HCT116 (cell line): ENCODE data around the gene RASAL2.

Experiments used
- TF ChIP-seq, protein P1 (sequence below): IDR thresholded peaks from 2 replicates; pipeline ENCODE4 v1.6.1; 2012; ENCODE audit warnings: low read depth
- TF ChIP-seq, protein P2 (sequence below), 3 experiments: fragments of 200-600 bp in 1 of 3; sonication (generic) in 1 of 3; IDR thresholded peaks in 2 of 3; conservative IDR thresholded peaks in 1 of 3; 2 replicates each; pipeline ENCODE4 v1.5.1; 2012 to 2017; ENCODE audit warnings: low read depth in 2 of 3, low read length in 2 of 3, antibody characterized with exemption in 1 of 3, borderline replicate concordance in 1 of 3, control low read depth in 1 of 3, mild to moderate bottlenecking in 1 of 3, mixed read lengths in 1 of 3, mixed run types in 1 of 3, moderate library complexity in 1 of 3; ENCODE audit not compliant: insufficient read depth in 1 of 3

GRCh38 chr1:178284058-178284457 is 190.2 kb downstream of the RASAL2 start:
- TF ChIP-seq, protein P1, sequence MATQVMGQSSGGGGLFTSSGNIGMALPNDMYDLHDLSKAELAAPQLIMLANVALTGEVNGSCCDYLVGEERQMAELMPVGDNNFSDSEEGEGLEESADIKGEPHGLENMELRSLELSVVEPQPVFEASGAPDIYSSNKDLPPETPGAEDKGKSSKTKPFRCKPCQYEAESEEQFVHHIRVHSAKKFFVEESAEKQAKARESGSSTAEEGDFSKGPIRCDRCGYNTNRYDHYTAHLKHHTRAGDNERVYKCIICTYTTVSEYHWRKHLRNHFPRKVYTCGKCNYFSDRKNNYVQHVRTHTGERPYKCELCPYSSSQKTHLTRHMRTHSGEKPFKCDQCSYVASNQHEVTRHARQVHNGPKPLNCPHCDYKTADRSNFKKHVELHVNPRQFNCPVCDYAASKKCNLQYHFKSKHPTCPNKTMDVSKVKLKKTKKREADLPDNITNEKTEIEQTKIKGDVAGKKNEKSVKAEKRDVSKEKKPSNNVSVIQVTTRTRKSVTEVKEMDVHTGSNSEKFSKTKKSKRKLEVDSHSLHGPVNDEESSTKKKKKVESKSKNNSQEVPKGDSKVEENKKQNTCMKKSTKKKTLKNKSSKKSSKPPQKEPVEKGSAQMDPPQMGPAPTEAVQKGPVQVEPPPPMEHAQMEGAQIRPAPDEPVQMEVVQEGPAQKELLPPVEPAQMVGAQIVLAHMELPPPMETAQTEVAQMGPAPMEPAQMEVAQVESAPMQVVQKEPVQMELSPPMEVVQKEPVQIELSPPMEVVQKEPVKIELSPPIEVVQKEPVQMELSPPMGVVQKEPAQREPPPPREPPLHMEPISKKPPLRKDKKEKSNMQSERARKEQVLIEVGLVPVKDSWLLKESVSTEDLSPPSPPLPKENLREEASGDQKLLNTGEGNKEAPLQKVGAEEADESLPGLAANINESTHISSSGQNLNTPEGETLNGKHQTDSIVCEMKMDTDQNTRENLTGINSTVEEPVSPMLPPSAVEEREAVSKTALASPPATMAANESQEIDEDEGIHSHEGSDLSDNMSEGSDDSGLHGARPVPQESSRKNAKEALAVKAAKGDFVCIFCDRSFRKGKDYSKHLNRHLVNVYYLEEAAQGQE, result no peak
- TF ChIP-seq, protein P2, sequence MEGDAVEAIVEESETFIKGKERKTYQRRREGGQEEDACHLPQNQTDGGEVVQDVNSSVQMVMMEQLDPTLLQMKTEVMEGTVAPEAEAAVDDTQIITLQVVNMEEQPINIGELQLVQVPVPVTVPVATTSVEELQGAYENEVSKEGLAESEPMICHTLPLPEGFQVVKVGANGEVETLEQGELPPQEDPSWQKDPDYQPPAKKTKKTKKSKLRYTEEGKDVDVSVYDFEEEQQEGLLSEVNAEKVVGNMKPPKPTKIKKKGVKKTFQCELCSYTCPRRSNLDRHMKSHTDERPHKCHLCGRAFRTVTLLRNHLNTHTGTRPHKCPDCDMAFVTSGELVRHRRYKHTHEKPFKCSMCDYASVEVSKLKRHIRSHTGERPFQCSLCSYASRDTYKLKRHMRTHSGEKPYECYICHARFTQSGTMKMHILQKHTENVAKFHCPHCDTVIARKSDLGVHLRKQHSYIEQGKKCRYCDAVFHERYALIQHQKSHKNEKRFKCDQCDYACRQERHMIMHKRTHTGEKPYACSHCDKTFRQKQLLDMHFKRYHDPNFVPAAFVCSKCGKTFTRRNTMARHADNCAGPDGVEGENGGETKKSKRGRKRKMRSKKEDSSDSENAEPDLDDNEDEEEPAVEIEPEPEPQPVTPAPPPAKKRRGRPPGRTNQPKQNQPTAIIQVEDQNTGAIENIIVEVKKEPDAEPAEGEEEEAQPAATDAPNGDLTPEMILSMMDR (IDR thresholded peaks at IDR 0.05 in 2 of 3, conservative IDR thresholded peaks at IDR 0.05 in 1 of 3; ENCODE audit: borderline replicate concordance in 1 of 3, insufficient read depth in 1 of 3, low read depth in 2 of 3, low read length in 2 of 3), result no peak
